CD4-positive, alpha-beta T cell treated with Interferon gamma for 1 hour (primary cell): Measurements from ENCODE around the gene ISG20.

Source experiments
- DNase-seq: peaks from one replicate; pipeline ENCODE4 v3.0.0-alpha.2; 2020

Gene ISG20

DNA sequence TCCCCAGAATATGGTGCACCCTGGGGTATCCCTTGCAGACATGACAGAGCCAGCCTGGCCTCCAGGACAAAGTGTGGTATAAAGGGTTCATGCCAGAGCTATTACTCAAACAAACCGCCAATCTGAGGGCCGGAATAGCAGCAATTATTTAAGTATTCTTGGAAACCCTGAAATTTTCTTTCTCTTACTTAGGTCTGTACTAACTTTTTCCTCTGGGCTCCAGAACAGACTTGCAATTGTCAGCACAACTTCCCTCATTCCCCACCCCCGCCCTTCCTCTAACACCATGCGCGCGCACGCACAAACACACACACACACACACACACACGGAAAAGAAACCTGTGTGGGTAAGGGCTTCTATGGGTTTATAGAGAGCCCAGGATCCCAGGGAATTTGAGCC is 56.3 kb downstream of the ISG20 start:
- no peak for DNase-seq

GRCh38 chr15:88695691-88696251 is 57.0 kb downstream of the ISG20 start:
- no peak for DNase-seq

- DNase-seq = no peak
Observed at GRCh38 chr15:88696254-88696653, 57.4 kb downstream of the ISG20 start.

DNA sequence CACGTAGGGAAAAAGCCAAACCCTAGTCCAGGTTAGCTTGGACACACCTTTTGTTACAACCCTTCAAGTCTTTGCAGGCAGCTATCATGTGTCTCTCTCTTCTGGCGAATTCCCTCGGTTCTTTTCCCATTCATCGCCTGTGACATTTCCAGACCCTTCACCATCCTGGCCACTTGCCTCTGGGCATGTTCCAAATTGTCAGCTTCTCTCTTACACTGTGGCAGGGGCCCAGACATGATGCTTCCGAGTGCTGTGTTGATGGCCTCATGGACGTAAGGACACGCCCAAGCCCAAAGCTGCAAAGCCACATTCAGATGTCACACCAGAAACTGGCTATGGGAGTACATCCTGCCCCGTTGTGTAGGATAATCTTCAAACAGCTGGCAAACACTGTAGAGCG is 58.5 kb downstream of the ISG20 start:
- no peak for DNase-seq

DNA sequence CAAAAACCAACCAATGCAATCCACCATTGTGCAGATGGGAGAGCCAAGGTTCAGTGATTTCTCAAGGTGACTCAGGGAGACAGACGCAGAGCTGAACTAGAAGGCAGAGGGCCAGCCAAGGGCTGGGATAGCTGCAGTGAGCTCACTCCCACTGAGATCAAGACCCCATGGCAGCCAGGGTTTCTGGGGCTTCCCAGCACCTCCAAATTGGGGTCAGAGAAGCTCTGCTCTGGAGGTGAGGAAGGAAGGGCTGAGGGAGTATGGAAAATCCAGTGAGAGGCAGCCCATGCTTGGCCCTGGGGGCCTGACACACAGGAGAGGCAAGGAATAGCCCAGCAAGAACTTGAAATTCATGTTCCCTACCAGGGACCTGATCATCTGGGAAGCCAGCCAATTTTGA is 61.0 kb downstream of the ISG20 start:
- no peak for DNase-seq

GRCh38 chr15:88700716-88701115 is 61.9 kb downstream of the ISG20 start:
- no peak for DNase-seq

DNA sequence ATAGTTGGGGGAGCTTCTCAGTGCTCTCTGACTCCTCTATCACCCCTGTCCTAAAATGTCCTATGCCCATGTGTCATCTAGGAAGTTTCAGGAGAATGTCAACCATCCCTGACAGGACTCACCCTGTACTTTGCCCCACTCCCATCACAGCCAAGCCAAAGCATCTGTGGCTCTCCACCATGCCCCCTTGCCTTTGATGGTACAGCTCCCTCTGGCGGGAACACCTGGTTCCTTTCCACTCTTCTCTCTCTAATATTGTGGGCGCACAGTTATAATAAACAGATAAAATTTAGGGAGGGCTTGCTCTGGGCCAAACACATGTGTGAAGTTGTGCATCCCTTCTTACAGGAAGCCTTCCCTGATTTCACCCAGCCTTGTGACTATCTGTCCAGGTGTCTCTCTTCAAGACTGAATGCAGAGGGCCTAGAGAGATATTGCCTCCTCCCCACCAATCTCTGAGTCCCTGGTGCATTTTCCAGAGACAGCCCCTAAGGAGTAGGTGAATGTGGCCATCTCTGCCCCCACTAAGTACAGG is 62.8 kb downstream of the ISG20 start:
- peak; percentile 19 for DNase-seq

DNA sequence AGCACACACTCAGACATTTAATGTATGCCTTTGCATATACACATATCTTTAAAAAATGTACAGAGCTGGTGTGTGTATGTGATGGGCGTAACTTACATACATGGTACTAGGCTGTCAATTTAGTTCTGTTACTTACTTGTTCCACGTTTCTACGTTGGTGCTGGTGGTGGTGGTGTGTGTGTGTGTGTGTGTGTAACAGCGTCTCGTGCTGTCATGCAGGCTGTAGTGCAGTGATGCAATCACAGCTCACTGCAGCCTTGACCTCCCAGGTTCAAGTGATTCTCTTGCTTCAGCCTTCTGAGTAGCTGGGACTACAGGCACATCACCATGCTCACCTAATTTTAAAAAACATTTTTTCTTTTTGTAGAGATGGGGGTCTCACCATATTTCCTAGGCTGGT is 64.2 kb downstream of the ISG20 start:
- DNase-seq = no peak

DNA sequence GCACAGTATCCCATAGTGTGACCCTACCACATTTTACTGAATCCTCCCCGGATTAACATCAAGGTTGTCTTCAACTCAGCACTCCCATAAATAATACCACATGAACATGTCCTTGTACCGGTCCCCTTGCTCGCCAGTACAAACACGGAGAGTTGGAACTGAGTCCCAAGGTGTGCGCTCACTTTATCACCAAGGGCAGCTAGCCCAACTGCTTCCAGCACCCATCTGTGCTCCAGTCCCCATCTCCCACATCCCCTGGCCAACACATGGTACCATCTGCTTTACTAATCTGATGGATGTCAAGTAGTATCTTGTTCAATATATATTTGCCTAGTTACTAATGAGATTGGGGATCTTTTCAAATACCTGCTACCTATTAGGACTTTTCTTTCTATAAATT is 64.7 kb downstream of the ISG20 start:
- DNase-seq = no peak

GRCh38 chr15:88704791-88705768 is 66.3 kb downstream of the ISG20 start:
- no peak for DNase-seq

DNA sequence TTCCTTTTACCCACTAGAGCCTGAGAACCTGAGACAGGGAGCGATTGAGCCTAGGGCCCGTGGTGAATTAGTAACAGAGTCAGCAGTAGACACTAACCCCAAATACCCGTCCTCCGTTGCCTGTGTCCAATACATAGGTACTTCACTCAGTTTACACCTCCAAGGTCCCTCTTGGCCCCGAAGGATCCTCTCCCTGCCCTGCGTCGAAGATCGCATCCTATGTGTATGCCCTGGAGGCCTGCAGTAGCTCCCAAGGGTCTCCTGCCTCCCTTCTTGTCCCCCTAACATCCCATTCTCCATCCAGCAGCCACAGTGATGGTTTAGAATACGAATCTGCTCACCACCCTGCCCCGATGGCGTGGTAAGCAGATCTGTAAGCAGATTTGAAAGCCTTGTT is 67.0 kb downstream of the ISG20 start:
- no peak for DNase-seq
